Erythroblast (primary cell): ENCODE measurements around the gene CGB8.
A peak's percentile ranks its signal among the peaks of the same experiment; 100 is the strongest.
"Not testable (repeated sequence)": the region's sequence is repeated elsewhere in the genome, so short reads cannot be mapped to it uniquely, and the experiment has no call there.

Source experiments
- DNase-seq, 2 experiments: peaks; one replicate each; lab custom pipeline; 2025; lab: John Stamatoyannopoulos, UW
- GATA1 ChIP-seq: IDR thresholded peaks from 2 replicates; pipeline ENCODE4 v1.6.1; 2011; ENCODE audit warnings: low read depth, mild to moderate bottlenecking, control low read depth, low read length, moderate library complexity
- POLR2A ChIP-seq: IDR thresholded peaks from 2 replicates; pipeline ENCODE4 v1.6.1; 2011; ENCODE audit warnings: mild to moderate bottlenecking, low read length

CGB8 gene

DNA sequence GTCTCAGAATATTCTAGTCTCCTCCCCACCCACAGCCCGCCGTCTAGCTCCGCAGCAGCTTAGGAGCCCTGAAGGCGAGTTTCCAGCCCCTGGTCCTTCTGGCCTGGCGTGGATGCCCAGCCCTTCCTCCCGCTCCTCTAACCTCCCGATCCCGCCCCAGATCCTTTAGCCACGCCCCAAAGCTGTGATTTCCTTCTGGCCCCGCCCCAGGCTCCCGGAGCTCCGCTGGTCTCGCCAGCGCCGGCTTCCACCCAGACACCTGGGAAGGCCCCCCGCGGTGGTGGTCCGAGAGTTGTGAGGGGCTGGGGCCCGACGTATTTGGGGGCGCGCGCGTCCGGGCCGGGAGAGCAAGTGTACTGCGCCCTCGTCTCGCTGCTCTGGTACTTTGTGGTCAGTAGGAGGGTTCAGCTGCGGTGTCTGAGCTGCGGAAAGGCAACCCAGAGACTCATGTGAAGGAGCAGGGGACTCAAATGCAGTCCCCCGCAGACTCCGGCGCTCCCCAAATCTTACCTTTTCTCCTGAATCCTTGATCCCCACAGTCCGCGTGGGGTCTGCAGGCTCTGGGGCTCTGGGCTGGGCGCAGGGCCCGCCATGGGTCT, 8.8 kb upstream of the CGB8 start, which contains the start of gene CGB7:
CGB7 (minus strand) TSS at position 114 of the 599 bp plus-strand sequence. CDS start 2,374 bp downstream, outside the sequence.
- no peak for TF ChIP-seq GATA1
- no peak for TF ChIP-seq POLR2A
- no peak for DNase-seq

DNA sequence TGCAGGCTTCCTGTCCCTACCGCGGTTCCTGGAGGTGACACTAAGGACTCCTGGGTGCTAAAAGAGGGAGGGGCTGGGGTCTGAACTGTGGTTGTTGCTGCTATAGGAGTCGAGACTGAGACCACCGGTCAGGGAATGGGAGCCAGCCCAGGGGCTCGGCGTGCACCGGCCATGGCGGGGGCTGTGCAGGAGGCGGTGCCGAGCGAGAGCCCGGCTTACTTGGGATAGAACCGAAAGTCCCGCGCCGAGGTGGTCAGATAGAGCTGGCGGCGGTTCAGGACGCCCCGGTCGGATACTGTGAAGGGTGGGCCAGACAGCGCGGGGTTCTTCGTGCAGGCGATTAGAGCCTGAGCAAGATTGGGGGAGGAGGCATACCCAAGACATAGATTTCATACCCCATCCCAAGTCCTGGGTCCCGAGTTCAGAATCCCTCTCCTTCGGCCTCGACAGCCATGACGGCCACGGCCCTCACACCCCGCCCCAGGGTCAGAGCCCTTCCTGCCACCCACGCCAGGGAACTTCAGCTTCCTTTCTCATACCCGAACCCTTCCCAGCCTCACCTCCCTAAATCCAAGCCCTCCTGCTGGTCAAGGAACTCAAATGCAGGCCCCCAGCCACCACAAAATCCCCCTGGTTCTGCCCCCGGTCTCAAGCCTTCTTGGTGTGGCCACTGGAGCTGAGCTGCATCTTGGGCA, 8.1 kb upstream of the CGB8 start:
- not testable (repeated sequence) for DNase-seq

DNA sequence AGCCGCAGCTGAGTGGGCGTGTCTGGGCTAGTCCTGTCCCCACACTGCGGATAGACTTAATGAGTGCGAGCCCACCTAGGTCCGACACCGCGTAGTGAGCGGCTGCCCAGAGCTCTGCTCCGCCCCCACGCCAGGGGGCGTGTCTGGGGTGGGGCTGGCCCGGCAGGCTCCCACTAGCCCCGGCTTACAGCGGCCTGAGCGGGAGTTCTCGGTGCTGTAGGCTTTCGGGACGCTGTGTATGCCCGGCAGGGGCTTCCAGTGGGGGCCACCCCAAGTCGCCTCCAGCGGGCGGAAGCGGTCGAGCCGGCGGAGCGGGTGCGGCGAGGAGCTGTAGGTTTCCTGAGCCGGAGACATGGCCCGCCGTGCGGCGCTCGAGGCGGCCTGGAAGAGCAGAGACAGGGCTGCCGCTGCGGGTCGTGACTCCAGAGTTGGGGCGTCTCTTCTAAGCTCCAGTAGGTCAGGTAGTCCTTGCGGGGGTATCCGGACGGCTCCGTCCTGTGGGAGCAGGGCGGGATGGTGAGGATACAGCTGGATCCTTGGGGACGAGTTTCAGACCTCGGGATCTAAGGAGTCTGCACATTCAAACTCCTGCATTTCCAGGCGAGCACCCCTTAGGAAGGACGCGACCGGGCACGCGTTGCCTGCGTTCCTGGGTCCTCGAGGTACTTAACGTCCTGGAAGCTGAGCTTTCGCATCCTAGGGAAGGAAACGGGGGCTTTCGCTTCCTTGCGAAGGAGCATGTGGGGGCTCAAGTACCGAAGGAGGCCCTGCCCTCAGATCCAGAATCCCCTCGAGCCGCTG, 7.4 kb upstream of the CGB8 start:
- peak; percentile 45 to 60 for DNase-seq
- no peak for TF ChIP-seq GATA1
- no peak for TF ChIP-seq POLR2A

DNA sequence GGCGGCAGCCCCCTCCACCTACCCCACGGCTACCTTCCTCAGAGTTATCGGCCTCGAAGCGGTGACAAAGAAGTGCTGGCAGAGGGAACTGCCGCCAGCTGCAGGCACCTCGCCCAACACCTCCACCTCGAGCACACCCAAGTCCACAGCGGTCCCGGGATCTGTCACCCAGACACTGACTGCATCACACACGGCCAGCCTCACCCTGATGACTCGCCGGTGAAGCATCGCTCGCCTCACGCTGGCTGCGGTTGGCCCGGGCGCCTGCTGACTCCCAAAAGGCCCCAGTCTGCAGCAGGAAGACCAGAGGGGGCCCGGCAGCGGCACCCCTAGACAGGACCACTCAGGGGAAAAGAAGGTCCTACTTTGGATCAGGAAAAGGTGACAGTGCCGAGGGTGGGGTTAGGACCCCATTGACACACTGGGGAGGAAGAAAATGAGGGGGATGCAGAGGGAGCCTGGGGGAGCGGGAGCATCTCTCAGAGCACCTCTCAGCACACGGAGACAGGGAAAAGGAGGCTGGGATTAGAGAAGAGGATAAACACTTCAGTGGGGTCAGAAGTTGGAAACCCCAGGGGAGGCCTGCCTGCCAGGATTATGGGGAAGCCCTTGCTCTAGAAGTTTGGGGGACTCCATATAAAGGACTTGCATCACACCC, 1.6 kb upstream of the CGB8 start:
- not testable (repeated sequence) for DNase-seq

DNA sequence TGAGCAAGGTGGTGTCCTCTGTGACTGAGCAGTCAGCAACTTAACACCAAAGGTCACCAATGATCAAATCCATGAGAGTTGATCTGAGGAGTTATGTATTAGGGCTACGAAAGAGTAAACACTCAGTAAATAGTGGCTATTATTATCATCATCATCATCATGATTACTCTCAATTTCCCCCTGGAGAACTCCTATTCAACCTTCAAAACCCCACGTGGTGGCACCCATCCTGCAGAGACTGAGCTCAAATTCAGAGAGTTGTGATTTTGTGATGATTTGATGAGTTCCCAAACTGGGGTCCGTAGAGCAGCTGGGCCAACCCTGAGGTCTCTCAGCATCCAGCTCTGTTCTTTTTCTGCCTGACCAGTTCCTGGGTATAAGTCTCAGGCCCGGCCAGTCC, 923 bp upstream of the CGB8 start:
- DNase-seq = not testable (repeated sequence)

DNA sequence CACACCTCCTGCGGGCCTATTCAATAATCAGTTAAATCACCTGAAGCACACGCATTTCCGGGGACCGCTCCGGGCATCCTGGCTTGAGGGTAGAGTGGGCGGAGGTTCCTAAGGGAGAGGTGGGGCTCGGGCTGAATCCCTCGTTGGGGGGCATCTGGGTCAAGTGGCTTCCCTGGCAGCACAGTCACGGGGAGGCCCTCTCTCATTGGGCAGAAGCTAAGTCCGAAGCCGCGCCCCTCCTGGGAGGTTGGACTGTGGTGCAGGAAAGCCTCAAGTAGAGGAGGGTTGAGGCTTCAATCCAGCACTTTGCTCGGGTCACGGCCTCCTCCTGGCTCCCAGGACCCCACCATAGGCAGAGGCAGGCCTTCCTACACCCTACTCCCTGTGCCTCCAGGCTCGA, 5.4 kb downstream of the CGB8 start, which contains the start of gene CGB5:
CGB5 (plus strand) TSS at position 301 of the 400 bp plus-strand sequence. CDS start 362 bp downstream, outside the sequence.
- DNase-seq = not testable (repeated sequence)

DNA sequence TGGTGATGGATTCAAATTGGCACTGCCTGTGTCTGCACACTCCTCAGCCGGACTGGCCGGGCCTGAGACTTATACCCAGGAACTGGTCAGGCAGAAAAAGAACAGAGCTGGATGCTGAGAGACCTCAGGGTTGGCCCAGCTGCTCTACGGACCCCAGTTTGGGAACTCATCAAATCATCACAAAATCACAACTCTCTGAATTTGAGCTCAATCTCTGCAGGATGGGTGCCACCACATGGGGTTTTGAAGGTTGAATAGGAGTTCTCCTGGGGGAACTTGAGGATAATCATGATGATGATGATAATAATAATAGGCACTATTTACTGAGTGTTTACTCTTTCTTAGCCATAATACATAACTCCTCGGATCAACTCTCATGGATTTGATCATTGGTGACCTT, 6.2 kb downstream of the CGB8 start:
- not testable (repeated sequence) for DNase-seq

DNA sequence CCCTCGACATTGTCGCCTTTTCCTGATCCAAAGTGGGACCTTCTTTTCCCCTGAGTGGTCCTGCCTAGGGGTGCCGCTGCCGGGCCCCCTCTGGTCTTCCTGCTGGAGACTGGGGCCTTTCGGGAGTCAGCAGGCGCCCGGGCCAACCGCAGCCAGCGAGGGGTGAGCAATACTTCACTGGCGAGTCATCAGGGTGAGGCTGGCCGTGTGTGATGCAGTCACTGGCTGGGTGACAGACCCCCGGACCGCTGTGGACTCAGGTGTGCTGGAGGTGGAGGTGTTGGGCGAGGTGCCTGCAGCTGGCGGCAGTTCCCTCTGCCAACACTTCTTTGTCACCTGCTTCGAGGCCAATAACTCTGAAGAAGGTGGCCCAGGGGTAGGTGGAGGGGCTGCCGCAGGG, 6.7 kb downstream of the CGB8 start:
- no peak for DNase-seq
- TF ChIP-seq GATA1 (no peak), POLR2A (no peak)

DNA sequence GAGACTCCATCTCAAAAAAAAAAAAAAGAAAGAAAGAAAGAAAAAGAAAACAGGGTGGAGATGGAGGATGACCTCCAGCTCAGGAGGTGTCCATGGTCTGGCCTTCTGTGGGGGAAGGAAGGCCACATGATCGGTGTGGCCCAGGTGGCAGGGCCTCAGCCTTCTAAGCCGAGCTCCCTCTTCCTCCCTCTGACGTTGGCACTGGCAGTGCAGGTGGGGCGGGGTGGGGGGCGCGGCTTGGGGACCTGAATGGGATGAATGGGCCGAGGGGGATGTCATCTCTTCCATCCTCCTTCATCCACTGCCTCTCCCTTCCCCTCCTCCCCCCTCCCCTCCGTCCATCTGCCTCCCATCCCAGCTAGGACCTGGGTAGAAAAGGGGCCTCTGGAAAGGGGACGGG, 9.2 kb downstream of the CGB8 start:
- DNase-seq = not testable (repeated sequence)

DNA sequence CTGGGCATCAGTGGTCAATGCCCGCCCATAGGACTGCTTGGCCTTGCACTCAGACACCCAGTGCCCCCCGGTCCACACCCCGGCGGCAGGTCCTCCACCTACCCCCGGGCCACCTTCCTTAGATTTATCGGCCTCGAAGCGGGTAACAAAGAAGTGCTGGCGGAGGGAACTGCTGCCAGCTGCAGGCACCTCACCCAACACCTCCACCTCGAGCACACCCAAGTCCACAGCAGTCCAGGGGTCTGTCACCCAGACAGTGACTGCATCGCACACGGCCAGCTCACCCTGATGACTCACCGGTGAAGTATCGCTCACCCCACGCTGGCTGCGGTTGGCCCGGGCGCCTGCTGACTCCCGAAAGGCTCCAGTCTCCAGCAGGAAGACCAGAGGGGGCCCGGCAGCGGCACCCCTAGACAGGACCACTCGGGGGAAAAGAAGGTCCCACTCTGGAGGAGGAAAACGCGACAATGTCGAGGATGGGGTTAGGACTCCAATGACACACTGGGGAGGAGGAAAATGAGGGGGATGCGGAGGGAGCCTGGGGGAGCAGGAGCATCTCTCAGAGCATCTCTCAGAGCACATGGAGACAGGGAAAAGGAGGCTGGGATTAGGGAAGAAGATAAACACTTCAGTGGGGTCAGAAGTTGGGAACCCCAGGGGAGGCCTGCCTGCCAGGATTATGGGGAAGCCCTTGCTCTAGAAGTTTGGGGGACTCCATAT, 10.2 kb downstream of the CGB8 start:
- not testable (repeated sequence) for DNase-seq

DNA sequence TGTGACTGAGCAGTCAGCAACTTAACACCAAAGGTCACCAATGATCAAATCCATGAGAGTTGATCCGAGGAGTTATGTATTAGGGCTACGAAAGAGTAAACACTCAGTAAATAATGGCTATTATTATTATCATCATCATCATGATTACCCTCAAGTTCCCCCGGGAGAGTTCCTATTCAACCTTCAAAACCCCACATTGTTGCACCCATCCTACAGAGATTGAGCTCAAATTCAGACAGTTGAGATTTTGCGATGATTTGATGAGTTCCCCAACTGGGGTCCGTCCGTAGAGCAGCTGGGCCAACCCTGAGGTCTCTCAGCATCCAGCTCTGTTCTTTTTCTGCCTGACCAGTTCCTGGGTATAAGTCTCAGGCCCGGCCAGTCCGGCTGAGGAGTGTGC, 10.8 kb downstream of the CGB8 start:
- DNase-seq = not testable (repeated sequence)

DNA sequence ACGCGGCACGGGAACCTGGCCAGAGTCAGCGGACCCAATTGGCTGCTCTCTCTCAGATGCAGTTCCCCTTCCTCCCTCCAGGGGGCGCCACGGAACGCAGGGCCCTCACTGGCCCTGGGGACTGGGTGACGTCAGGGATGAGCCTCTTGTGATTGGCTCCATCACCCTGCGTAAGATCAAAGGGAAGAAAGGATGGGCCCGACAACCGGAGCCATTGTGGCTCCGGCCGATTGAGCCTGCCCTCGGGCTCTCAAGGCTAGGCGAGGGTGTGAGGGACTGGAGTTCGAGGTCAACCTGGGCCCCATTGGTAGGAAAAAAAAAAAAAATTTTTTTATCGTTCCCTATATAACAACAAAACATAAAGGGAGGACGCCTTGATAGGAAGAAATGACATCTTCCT, 12.1 kb downstream of the CGB8 start, which contains the start of gene CGB1:
CGB1 (minus strand) TSS at position 81 of the 400 bp plus-strand sequence. CDS start 184 bp downstream, outside the sequence.
- DNase-seq = peak; percentile 75 to 76

DNA sequence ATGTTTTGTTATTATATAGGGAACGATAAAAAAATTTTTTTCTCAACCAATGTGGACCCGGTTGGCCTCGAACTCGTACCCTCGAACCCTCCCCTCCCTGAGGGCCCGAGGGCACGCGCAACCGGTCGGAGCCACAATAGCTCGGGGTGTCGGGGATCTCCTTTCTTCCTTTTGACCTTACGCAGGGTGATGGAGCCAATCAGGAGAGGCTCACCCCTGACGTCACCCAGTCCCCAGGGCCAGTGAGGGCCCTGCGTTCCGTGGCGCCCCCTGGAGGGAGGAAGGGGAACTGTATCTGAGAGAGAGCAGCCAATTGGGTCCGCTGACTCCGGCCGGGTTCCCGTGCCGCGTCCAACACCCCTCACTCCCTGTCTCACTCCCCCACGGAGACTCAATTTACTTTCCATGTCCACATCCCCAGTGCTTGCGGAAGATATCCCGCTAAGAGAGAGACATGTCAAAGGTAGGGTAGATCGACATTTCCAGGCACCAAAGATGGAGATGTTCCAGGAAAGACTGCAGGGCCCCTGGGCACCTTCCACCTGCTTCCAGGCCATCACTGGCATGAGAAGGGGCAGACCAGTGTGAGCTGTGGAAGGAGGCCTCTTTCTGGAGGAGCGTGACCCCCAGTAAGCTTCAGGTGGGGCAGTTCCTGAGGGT, 17.1 kb downstream of the CGB8 start, which contains the start of gene CGB2:
CGB2 (plus strand) TSS at position 249 of the 660 bp plus-strand sequence; CDS start at position 455, 206 bp downstream.
- DNase-seq = peak; percentile 80 to 82

DNA sequence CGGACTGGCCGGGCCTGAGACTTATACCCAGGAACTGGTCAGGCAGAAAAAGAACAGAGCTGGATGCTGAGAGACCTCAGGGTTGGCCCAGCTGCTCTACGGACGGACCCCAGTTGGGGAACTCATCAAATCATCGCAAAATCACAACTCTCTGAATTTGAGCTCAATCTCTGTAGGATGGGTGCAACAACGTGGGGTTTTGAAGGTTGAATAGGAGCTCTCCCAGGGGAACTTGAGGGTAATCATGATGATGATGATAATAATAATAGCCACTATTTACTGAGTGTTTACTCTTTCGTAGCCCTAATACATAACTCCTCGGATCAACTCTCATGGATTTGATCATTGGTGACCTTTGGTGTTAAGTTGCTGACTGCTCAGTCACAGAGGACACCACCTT, 18.6 kb downstream of the CGB8 start:
- DNase-seq = not testable (repeated sequence)

DNA sequence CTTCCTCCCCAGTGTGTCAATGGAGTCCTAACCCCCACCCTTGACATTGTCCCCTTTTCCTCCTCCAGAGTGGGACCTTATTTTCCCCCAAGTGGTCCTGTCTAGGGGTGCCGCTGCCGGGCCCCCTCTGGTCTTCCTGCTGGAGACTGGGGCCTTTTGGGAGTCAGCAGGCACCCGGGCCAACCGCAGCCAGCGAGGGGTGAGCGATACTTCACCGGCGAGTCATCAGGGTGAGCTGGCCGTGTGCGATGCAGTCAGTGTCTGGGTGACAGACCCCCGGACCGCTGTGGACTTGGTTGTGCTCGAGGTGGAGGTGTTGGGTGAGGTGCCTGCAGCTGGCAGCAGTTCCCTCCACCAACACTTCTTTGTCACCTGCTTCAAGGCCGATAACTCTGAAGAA, 19.2 kb downstream of the CGB8 start:
- DNase-seq = not testable (repeated sequence)

DNA sequence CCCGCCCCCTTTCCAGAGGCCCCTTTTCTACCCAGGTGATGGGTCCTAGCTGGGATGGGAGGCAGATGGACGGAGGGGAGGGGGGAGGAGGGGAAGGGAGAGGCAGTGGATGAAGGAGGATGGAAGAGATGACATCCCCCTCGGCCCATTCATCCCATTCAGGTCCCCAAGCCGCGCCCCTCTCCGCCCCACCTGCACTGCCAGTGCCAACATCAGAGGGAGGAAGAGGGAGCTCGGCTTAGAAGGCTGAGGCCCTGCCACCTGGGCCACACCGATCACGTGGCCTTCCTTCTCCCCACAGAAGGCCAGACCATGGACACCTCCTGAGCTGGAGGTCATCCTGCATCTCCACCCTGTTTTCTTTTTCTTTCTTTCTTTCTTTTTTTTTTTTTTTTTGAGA, 20.2 kb downstream of the CGB8 start:
- DNase-seq = not testable (repeated sequence)

DNA sequence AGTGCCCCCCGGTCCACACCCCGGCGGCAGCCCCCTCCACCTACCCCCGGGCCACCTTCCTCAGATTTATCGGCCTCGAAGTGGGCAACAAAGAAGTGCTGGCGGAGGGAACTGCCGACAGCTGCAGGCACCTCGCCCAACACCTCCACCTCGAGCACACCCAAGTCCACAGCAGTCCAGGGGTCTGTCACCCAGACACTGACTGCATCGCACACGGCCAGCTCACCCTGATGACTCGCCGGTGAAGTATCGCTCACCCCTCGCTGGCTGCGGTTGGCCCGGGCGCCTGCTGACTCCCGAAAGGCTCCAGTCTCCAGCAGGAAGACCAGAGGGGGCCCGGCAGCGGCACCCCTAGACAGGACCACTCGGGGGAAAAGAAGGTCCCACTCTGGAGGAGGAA, 23.3 kb downstream of the CGB8 start:
- not testable (repeated sequence) for DNase-seq

DNA sequence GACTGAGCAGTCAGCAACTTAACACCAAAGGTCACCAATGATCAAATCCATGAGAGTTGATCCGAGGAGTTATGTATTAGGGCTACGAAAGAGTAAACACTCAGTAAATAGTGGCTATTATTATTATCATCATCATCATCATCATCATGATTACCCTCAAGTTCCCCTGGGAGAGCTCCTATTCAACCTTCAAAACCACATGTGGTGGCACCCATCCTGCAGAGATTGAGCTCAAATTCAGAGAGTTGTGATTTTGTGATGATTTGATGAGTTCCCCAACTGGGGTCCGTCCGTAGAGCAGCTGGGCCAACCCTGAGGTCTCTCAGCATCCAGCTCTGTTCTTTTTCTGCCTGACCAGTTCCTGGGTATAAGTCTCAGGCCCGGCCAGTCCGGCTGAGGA, 23.8 kb downstream of the CGB8 start:
- DNase-seq = not testable (repeated sequence)

DNA sequence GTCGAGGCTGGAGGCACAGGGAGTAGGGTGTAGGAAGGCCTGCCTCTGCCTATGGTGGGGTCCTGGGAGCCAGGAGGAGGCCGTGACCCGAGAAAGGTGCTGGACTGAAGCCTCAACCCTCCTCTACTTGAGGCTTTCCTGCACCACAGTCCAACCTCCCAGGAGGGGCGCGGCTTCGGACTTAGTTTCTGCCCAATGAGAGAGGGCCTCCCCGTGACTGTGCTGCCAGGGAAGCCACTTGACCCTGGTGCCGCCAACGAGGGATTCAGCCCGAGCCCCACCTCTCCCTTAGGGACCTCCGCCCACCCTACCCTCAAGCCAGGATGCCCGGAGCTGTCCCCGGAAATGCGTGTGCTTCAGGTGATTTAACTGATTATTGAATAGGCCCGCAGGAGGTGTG, 24.7 kb downstream of the CGB8 start, which contains the start of gene CGB3:
CGB3 (minus strand) TSS at position 101 of the 400 bp plus-strand sequence. CDS start 362 bp downstream, outside the sequence.
- DNase-seq = not testable (repeated sequence)
